Neural progenitor cell (in vitro differentiated cells): ENCODE measurements around the gene PHLDB2.

ENCODE experiments used
- EZH2 ChIP-seq: fragments of 200-600 bp; sonication (generic); IDR thresholded peaks from 2 replicates; pipeline ENCODE4 v1.6.1; 2017; ENCODE audit warnings: antibody characterized with exemption, mild to moderate bottlenecking, moderate library complexity
- EZH2phosphoT487 ChIP-seq: fragments of 200-600 bp; sonication (generic); IDR thresholded peaks from 2 replicates; pipeline ENCODE4 v1.6.1; 2017; ENCODE audit warnings: antibody characterized with exemption
- TF ChIP-seq, protein P1 (sequence below): fragments of 200-600 bp; sonication (generic); IDR thresholded peaks from 2 replicates; pipeline ENCODE4 v1.5.1; 2017; ENCODE audit warnings: antibody characterized with exemption, mild to moderate bottlenecking

- TF ChIP-seq, protein P1, sequence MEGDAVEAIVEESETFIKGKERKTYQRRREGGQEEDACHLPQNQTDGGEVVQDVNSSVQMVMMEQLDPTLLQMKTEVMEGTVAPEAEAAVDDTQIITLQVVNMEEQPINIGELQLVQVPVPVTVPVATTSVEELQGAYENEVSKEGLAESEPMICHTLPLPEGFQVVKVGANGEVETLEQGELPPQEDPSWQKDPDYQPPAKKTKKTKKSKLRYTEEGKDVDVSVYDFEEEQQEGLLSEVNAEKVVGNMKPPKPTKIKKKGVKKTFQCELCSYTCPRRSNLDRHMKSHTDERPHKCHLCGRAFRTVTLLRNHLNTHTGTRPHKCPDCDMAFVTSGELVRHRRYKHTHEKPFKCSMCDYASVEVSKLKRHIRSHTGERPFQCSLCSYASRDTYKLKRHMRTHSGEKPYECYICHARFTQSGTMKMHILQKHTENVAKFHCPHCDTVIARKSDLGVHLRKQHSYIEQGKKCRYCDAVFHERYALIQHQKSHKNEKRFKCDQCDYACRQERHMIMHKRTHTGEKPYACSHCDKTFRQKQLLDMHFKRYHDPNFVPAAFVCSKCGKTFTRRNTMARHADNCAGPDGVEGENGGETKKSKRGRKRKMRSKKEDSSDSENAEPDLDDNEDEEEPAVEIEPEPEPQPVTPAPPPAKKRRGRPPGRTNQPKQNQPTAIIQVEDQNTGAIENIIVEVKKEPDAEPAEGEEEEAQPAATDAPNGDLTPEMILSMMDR, result no peak
- TF ChIP-seq EZH2phosphoT487 (no peak), EZH2 (no peak)
These were observed 46.4 kb upstream of the PHLDB2 start for GRCh38 chr3:111812701-111813100.
